Kasumi-1 (cell line): Measurements from ENCODE around the gene KCNK4.

ENCODE experiments used
- DNase-seq, 2 experiments: peaks; one replicate each; lab custom pipeline; 2025; lab: John Stamatoyannopoulos, UW

KCNK4 gene

DNA sequence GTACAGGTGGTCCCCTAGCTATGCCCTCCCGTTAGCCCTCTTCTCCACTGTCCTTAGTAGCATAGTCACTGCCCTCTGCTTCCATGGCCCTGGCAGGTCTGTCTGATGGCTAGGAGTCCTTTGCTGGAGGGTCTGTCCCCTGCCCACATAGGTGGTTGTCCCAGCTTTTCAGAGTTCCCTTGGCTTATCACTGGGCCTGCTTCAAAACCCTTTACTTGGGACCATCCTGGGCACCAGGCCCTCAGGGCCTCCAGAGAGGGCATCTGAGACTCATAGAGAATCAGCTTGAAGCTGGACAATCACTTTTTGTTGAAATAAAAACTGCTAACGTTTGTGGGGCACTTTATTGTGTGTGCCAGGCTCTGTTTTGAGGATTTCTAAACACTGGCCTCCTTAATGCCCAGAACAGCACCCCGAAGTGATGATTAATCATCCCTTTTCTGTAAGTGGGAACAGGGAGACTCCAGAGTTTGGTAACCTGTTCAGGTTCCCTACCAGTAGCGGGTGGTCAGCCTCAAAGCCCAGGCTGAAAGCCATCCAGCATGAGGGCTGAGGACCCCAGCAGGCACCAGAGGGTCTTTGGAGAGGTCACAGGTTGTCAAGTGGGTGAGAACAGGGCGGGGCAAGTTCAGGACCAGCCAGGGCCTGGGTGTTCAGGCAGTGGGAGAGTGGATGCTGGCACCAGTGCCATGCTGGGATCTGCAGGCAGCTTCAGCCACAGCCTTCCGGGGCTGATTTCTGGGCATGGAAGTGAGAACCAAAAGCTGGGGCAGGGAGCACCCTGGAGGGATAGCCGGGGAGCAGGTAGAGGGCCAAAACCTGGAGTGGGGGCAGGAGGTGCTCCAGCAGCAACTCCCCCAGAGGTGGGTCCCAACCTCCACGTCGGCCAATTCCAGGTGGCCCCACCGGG, 495 bp upstream of the KCNK4 start:
- no peak for DNase-seq

DNA sequence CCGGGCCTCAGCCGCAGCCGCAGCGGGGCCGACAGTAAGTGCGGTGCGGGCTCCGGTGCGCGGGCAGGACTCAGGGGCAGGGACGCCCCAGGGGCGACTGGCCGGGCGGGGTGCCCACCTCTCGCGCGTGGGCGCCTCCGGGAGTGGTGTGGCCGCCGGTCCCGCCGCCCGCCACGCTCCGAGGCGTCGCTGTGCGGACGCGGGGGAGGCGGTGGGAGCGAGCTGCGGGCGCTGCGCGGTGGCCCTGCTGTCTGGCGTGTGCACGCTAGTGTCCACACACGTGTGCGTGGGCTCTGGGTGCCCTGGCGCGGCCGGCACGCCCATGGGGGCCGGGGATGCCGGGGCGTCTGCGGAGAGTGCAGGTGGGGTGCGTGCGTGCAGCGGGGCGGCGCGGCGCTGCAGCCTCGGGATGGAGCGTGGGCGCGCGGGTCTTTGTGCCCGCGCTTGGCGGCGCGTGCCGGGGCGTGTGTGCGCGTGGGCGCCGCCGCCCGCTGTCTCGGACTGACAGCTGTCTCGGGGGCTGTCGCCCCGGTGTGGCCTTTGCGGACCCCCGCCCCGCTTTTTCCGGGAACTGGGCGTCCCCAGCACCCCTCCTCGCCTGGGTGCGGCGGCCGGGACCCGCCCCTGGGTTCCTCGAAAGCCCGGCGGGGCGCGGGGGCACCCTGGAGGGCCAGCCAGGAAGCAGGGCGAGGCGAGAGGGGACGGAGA, 804 bp downstream of the KCNK4 start:
- no peak for DNase-seq

DNA sequence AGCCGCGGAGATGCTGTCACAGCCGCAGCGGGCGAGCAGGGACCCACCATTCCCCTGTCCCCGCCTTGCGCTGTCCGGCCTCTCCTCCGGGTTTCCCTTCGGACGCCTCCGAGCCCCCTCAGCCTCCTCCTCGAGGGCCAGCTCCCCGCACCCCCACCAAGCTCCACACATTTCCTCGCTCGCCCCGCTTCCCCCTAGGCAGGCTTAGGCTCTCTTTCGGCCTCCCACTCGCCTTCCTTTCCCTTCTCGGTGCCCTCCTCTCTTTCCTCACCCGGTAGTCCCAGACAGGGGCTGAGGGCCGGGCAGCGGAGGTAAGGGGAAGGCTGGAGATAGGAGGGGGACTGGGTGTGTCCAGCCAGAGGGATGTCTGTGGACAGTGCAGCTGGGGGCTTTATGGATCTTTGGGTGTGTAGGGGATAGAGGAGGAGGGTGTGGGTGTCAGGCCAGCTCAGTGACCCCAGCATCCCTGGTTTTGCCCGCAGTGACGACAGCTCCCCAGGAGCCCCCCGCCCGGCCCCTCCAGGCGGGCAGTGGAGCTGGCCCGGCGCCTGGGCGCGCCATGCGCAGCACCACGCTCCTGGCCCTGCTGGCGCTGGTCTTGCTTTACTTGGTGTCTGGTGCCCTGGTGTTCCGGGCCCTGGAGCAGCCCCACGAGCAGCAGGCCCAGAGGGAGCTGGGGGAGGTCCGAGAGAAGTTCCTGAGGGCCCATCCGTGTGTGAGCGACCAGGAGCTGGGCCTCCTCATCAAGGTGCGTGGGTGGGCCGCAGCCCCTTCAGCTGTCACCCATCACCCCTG, 1.6 kb downstream of the KCNK4 start:
- no peak for DNase-seq

DNA sequence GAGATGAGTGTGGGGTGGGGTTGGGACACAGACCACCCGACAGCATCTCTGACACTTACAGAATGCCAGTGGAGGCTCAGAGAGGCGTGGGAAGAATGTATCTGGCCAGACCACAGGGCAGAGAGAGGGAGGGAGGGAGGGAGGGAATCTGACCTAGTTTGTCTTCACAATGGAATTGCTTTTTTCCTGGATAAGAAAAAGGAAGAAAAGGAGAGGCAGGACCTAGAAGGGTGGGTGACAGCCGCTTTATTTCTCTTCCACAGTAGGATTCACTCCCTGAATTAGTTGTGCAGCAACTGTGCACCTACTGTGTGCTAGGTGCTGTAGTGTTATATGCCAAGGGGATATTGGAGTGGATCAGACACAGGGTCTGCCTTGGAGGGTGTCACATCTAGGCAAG, 3.7 kb downstream of the KCNK4 start:
- DNase-seq, result no peak

DNA sequence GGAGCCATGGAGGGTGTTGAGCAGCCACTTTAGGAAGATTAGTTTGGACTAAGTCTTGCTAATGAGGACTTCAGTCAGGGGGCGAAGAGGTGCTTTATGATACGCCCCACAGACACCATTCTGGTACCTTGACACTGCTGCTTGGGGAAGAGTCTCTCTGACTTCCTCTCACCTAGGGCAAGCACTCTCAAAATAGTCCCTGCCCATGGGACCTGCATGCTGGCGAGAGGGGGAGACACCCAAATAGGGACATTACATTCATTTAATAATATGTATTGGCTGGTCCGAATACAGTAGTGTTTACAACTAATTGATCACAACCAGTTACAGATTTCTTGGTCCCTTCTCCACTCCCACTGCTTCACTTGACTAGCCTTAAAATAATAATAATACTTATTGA, 4.7 kb downstream of the KCNK4 start:
- DNase-seq, result no peak

DNA sequence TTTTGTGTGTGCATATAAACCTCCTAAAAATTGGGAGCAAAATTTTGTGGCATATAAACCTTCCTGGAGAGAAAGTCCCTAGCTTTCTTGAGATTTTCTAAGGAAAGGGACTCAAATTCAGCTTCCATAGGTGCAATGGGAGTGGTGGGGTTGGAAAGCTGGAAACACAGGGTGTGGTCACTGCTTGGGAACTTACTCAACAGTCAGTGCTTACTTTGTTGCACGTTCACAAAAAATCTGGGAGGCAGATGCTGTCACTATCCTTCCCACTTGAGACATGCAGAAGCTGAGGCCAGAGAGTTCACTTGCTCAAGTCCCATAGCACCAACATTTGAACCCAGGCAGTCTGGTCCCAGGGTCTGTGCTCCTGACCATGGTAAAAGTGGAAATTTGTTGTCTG, 5.1 kb downstream of the KCNK4 start:
- no peak for DNase-seq

DNA sequence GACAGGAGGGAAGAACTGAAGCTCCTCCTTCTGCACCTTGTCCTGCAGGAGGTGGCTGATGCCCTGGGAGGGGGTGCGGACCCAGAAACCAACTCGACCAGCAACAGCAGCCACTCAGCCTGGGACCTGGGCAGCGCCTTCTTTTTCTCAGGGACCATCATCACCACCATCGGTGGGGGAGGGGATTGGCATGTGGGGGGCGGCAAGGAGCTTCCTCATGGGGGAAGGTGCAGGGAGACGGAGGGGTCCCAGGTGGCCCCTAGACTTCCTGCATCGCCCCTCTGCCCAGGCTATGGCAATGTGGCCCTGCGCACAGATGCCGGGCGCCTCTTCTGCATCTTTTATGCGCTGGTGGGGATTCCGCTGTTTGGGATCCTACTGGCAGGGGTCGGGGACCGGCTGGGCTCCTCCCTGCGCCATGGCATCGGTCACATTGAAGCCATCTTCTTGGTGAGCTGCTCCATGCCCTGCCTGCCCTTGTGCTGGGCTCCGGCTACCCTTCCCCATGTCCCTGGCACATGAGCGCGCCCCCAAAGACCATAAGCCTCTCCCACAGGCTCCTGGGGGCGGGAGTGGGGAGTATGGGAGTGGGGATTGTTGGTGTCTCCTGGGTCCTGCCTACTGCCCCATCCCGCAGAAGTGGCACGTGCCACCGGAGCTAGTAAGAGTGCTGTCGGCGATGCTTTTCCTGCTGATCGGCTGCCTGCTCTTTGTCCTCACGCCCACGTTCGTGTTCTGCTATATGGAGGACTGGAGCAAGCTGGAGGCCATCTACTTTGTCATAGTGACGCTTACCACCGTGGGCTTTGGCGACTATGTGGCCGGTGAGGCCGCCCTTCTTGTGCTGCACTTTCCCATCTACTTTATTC, 6.0 kb downstream of the KCNK4 start:
- DNase-seq, result no peak

DNA sequence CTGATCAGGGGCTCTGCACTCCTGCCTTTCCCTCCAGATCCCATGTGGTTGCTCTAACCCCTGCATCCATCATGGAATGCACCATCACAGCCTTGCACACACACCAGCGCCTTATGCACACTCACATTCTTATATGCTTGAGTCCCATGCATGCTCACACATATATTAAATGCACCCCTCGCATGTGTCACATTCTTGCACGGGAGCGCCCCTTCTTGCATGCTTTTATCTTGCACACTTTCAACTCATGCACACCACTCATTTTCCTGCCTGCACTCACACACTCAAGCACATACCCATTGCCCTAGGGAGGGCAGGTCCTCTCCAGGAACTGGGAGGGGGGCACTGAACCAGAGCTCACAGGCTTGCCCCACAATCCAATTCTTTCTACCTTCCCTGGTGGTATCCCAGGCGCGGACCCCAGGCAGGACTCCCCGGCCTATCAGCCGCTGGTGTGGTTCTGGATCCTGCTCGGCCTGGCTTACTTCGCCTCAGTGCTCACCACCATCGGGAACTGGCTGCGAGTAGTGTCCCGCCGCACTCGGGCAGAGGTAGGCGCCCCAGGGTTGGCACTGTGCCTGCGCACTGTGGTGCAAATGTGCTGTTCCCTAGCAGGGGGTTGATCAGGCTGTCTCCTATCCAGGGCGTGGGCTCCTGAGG, 6.7 kb downstream of the KCNK4 start:
- DNase-seq, result no peak

DNA sequence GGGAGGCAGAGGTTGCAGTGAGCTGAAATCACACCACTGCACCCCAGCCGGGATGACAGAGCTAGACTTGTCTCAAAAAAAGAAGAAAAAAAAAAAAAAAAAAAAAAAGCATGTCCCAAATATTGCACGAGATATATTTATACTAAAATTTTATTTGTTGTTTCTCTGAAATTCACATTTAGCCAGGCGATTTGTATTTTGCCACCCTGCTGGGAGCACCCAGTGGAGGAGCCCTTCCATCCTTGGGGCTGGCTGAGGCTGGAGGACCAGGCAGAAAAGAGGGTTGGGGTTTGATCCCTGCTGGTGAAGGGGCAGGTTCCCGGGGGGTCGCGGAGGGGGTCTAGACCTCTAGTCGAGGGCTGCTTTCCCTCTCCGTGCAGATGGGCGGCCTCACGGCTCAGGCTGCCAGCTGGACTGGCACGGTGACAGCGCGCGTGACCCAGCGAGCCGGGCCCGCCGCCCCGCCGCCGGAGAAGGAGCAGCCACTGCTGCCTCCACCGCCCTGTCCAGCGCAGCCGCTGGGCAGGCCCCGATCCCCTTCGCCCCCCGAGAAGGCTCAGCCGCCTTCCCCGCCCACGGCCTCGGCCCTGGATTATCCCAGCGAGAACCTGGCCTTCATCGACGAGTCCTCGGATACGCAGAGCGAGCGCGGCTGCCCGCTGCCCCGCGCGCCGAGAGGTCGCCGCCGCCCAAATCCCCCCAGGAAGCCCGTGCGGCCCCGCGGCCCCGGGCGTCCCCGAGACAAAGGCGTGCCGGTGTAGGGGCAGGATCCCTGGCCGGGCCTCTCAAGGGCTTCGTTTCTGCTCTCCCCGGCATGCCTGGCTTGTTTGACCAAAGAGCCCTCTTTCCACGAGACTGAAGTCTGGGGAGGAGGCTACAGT, 8.1 kb downstream of the KCNK4 start:
- no peak for DNase-seq

DNA sequence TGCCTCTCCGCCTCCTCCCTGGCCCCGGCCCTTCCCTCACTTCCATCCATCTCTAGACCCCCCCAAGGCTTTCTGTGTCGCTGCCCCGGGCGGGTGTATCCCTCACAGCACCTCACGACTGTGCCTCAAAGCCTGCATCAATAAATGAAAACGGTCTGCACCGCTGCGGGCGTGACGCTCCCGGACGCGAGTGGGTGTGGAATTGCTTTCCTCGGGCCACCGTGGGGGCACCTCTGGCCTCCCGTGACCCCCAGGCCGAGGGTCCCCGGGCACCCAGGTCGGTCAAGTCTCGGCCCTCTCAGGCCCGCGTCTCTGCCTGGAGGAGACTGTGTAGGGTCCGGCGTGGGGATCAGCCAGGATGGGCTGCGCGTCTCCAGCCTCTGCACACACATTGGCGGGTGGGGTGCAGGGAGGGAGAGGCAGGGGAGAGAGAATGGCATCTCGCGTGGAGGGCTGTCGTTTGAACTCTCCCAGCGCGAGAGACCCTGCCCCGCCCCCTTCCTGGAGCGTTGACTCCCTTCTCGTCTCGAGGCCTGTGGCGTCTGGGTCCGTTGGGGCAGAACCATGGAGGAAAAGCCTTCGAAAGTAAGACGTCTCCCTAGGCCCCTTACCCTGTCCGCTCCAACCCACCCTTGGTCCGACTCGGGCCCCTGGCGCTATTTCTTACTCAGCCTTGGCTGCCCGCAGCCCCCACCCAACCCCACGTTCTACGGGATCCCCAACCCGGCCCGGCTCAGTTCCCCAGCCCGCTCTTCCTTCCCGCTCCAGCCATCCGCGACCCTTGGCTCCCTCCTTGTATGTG, 8.9 kb downstream of the KCNK4 start, which contains the start of gene CATSPERZ:
Gene CATSPERZ, plus strand, starts transcription at position 512 of the 802 bp plus-strand sequence. Its CDS starts 53 bp downstream, at position 565.
- no peak for DNase-seq

DNA sequence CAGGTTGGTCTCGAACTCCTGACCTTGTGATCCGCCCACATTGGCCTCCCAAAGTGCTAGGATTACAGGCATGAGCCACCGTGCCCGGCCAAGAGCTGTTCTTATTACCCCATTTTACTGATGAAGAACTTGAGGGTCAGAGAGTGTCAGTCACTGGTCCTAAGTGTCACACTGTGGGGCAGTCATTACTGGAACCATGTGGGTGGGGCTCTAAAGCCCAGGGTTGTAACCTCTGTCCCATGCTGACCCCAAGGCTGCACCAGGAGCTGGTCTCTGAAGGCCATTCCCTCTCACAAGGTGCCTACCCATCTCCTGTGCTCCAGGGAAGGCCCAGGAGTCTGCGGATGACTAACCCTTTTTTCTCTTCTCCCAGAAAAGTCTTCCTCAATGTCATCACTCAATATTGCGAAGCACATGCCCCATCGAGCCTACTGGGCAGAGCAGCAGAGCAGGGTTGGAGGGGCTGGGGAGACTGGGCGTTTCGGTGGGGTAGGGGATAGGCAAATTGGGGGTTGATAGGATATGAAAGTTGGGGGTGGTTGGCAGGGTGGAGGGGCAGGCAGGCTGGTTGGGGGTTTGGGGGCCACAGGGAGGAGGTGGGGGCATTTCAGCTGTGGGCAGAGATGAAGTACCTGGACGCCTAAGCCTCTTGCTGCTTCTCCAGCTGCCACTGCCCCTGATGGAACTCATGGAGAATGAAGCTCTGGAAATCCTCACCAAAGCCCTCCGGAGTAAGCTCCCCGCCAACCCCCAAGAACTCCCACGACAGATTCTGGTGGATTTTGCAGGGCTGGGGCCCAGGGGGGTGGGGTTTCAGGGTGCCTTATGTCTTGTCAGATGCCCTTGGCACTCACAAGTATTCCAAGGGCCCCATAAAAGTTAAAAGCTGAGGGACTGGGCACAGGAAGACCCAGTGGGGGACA, 12.3 kb downstream of the KCNK4 start:
- DNase-seq, result no peak

DNA sequence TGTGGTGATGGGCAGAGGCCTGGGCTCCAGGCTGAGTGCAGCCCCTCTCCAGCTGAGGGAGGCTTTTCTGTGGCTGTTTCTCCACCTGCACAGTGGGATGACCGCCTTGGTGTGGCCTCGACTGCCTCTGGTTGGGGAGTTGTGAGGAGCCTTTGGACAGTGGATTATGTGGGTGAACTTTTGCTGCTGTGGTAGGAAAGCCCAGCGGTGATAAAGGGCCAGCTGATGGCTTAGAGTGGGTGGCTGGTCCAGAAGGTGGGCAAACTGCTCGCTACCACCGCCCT, 12.9 kb downstream of the KCNK4 start:
- DNase-seq, result no peak

DNA sequence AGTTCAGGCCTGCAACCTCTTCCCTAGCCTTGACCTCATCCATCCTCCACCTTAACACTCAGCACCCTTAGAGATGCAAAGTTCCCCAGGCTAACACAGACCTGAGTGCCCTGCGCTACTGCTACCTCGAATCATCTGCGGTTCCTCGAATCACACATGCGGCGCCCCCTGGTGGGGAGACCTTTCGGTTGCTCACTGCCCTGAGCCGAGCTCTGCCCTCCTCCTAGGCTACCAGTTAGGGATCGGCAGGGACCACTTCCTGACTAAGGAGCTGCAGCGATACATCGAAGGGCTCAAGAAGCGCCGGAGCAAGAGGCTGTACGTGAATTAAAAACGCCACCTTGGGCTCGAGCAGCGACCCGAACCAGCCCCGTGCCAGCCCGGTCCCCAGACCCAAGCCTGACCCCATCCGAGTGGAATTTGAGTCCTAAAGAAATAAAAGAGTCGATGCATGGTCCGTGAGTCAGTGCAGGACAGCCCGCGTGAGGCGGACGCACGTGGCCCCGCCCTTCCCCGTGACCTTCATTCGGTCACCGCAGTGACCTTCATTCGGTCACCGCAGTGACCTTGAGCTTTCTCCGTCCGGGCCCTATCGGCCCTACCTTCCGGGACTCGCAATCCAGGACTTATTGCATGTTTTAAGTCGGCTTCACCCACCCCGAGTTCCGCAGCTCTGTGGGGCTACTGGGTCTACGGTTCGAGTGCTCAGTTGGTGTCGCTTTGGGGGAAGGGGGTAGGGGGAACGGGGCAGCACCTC, 13.4 kb downstream of the KCNK4 start:
- DNase-seq, result peak; percentile 92 to 97

DNA sequence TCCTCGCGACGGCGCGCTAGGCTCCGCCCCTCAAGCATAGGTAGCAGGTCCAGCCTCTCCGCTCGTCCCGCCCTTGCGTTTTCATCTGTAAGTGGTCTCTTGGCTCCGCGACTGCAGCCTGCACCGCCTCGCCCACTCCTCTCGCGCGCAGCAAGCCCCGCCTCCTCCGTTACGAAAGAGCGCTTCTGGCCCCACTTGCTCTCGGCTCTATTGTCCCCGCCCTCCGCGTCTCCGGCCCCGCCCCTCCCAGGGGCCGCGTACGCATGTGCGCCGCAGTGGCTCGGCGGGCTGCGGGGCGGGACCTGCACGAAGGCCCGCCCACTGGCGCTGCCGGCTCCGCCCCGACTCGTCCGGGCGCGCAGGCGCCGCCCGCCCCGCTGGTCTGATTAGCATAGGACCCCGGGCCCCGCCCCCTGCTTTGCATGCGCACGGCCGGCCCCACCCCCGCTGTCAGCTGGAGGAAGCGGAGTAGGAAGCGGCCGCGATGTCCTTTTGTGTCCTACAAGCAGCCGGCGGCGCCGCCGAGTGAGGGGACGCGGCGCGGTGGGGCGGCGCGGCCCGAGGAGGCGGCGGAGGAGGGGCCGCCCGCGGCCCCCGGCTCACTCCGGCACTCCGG, 14.1 kb downstream of the KCNK4 start, which contains the start of gene ESRRA:
Gene ESRRA, plus strand, starts transcription at position 450 of the 616 bp plus-strand sequence. CDS start 1,656 bp downstream, outside the sequence.
- peak; percentile 99 for DNase-seq

DNA sequence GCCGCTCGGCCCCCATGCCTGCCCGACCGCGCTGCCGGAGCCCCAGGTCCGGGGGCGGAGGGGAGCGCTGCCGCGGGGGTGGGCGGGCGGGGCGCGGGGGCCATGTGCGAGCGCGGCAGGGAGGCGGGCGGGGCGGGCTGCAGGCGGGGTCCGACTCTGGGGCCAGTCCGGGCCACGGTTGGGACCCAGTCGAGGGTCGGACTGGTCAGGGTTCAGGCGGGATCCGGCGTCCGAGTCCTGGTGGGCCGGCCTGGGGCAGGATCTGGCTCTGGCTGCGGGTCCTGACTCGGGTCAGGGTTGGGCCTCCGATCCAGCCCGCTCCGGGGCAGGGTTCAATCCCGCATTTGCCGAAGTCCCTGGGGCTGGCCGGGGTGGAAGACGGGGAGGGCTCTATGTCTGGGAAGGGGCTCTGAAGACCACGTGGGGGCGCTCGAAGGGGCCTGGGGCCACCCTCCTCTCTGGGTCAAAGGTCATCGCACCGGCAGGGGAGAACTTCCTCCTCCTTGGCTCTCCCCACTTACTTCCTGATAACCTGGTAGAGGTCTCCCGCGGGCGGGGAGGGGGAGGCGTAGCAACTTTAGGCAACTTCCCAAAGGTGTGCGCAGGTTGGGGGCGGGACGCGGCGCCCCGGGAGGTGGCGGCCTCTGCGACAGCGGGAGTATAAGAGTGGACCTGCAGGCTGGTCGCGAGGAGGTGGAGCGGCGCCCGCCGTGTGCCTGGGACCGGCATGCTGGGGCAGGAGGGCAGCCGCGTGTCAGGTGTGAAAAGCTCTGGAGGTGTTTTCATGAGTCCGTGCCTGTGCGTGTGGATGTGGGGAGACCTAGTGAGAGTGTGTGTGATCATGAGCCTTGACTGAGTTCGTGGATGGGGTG, 14.8 kb downstream of the KCNK4 start:
- peak; percentile 63 to 80 for DNase-seq

DNA sequence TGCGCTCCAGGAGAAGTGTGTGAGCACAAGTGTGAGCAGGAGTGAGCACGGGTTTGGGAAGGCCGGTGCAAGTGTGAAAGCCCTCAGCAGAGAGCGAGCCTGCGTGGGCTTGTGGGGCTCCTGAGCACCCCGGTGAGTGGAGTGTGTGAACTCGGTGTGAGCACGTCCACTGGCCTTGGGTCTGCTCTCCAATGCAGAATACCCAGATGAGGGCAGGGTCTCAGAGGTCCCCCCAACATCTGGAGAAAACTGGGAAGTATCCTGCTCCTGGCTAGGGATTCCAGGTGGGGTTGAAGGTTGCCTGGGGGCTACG, 15.4 kb downstream of the KCNK4 start:
- no peak for DNase-seq
